HG03066 (cell line): ENCODE data around the gene SLC24A5.

Source experiments
- ATAC-seq: cut with Tn5 transposase; IDR thresholded peaks from one replicate; pipeline ENCODE4 v1.9.1; 2021; ENCODE audit warnings: low read depth; ENCODE audit not compliant: unreplicated experiment

SLC24A5 gene

GRCh38 chr15:48182749-48183148 lies 62.0 kb downstream of the SLC24A5 start:
- ATAC-seq, result no peak

GRCh38 chr15:48185529-48185928 lies 64.7 kb downstream of the SLC24A5 start:
- no peak for ATAC-seq

- ATAC-seq, result no peak
Measured at GRCh38 chr15:48186271-48186670, 65.5 kb downstream of the SLC24A5 start.

GRCh38 chr15:48190932-48191573 lies 70.3 kb downstream of the SLC24A5 start:
- ATAC-seq, result no peak

- no peak for ATAC-seq
Measured at GRCh38 chr15:48191574-48192225, 70.9 kb downstream of the SLC24A5 start, which contains the start of gene CTXN2. TSS of gene CTXN2 (plus strand) at chr15:48191665. CDS start at chr15:48201301, 9,636 bp downstream.
